Progenitor cell of endocrine pancreas (in vitro differentiated cells): ENCODE data around the gene SCRN1. TPM values are rescaled to one million over a fixed set of nuclear protein-coding genes. Genes with fewer than 3 reads are reported as not detected.

ENCODE experiments used
- DNase-seq: peaks from one replicate; pipeline ENCODE4 v3.0.0; 2021; ENCODE audit warnings: low spot score; ENCODE audit not compliant: unreplicated experiment
- H3K27ac Mint-ChIP-seq: 2 replicates; pipeline ENCODE4 v1.8.0; 2021; ENCODE audit warnings: mild to moderate bottlenecking, moderate library complexity, mixed read lengths
- H3K27me3 Mint-ChIP-seq: 2 replicates; pipeline ENCODE4 v1.8.0; 2021; ENCODE audit warnings: mixed read lengths
- H3K36me3 Mint-ChIP-seq: 2 replicates; pipeline ENCODE4 v1.8.0; 2022; ENCODE audit warnings: mixed read lengths; ENCODE audit not compliant: insufficient read depth
- H3K4me1 Mint-ChIP-seq: 2 replicates; pipeline ENCODE4 v1.8.0; 2021; ENCODE audit warnings: low read depth, mixed read lengths
- H3K4me3 Mint-ChIP-seq: 2 replicates; pipeline ENCODE4 v1.8.0; 2021; ENCODE audit warnings: low read depth, mild to moderate bottlenecking, moderate library complexity, mixed read lengths
- H3K9me3 Mint-ChIP-seq: 2 replicates; pipeline ENCODE4 v1.8.0; 2021; ENCODE audit warnings: low read depth, mixed read lengths
- total RNA-seq: library from RNA; stranded (reverse); gene quantifications from 2 replicates; pipeline ENCODE4 v1.2.1, GENCODE V29; 2021
- TF ChIP-seq, protein P1 (sequence below): fragments of 200-600 bp; sonication (generic); IDR thresholded peaks from one replicate; pipeline ENCODE4 v1.5.0; 2021; ENCODE audit warnings: antibody characterized with exemption, mild to moderate bottlenecking; ENCODE audit not compliant: unreplicated experiment

SCRN1 gene
- total RNA-seq, 1 donor from 2014 or later = 53.4 TPM

DNA sequence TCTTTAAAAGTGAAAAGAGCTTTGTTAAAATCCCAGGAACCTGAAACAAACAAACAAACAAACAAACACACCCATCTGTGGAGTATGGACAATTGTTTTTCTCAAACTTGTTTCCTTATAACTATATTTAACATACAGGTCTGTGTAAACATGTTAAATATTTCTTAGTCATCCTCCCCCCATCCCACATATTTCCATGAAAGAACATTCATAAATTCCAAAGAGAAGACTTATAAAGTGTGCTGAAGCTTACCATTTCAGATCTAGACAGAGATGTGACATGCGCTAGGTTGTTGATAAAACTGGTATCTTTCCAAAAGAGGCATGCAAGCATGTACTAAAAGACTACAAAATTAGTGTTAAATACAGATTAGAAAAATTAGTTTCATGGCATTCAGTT lies 30.4 kb upstream of the SCRN1 start:
- TF ChIP-seq, protein P1, sequence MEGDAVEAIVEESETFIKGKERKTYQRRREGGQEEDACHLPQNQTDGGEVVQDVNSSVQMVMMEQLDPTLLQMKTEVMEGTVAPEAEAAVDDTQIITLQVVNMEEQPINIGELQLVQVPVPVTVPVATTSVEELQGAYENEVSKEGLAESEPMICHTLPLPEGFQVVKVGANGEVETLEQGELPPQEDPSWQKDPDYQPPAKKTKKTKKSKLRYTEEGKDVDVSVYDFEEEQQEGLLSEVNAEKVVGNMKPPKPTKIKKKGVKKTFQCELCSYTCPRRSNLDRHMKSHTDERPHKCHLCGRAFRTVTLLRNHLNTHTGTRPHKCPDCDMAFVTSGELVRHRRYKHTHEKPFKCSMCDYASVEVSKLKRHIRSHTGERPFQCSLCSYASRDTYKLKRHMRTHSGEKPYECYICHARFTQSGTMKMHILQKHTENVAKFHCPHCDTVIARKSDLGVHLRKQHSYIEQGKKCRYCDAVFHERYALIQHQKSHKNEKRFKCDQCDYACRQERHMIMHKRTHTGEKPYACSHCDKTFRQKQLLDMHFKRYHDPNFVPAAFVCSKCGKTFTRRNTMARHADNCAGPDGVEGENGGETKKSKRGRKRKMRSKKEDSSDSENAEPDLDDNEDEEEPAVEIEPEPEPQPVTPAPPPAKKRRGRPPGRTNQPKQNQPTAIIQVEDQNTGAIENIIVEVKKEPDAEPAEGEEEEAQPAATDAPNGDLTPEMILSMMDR = no peak
- no peak overlapping the region for H3K27ac Mint-ChIP-seq
- H3K4me3 Mint-ChIP-seq = no peak overlapping the region
- H3K9me3 Mint-ChIP-seq = no peaks in the 10 kb centered on the region
- H3K36me3 Mint-ChIP-seq = peaks cover 7% of the 10 kb centered on the region
- no peak for DNase-seq
- H3K4me1 Mint-ChIP-seq = peaks cover 2% of the 10 kb centered on the region
- no peaks in the 10 kb centered on the region for H3K27me3 Mint-ChIP-seq

DNA sequence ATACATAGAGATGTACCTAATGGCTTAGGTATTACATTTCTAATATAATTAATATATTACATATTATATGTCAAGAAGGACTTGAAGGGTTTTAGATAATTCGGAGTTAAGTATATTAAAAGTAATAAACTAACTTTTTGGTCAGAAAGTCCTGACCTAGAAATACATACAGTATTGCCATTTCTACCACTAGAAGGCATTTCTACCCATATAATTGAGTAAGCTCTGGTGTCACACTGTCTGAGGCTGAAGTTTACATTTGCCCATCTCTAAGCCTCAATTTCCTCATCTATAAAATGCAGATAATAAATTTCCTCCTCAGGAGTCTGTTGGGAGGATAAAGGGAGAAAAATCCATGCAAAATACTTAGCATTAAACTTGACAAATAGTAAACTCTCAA lies 29.8 kb upstream of the SCRN1 start:
- Mint-ChIP-seq H3K27ac (no peak overlapping the region), H3K9me3 (no peaks in the 10 kb centered on the region), H3K27me3 (no peaks in the 10 kb centered on the region), H3K36me3 (peaks cover 10% of the 10 kb centered on the region), H3K4me1 (peaks cover 2% of the 10 kb centered on the region), H3K4me3 (no peak overlapping the region)
- TF ChIP-seq, protein P1 = no peak
- no peak for DNase-seq

- no peak for DNase-seq
- no peak overlapping the region for H3K4me3 Mint-ChIP-seq
- H3K36me3 Mint-ChIP-seq = peaks cover 12% of the 10 kb centered on the region
- H3K9me3 Mint-ChIP-seq = no peaks in the 10 kb centered on the region
- TF ChIP-seq, protein P1 = no peak
- H3K27me3 Mint-ChIP-seq = no peaks in the 10 kb centered on the region
- H3K27ac Mint-ChIP-seq = no peak overlapping the region
- H3K4me1 Mint-ChIP-seq = peaks cover 2% of the 10 kb centered on the region
Observed at GRCh38 chr7:30018451-30018850, 28.9 kb upstream of the SCRN1 start.

DNA sequence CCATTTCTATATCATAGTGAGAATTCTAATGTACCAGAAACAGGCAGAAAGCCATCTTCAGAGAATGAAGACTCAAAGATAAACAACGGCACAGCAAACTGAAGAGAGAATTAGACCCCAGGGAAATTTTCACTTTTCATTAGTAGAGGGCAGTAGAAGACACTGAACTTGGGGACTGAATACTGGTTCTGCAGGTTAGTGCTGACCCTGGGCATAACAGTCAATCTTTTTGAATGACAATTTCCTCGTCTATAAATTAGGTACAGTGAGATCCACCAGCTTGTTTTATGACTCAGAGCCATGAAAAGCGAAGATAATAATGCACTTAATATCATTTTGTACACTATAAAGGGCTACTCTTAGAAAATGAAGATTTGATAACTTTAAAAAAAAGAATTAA lies 23.2 kb upstream of the SCRN1 start:
- Mint-ChIP-seq H3K27ac (no peak overlapping the region), H3K27me3 (no peaks in the 10 kb centered on the region)
- TF ChIP-seq, protein P1 = no peak

GRCh38 chr7:30010021-30010420 lies 20.4 kb upstream of the SCRN1 start:
- Mint-ChIP-seq H3K4me1 (peaks cover 5% of the 10 kb centered on the region), H3K36me3 (peaks cover 7% of the 10 kb centered on the region), H3K4me3 (no peak overlapping the region), H3K9me3 (no peaks in the 10 kb centered on the region), H3K27ac (no peak overlapping the region), H3K27me3 (no peaks in the 10 kb centered on the region)
- TF ChIP-seq, protein P1 = no peak
- no peak for DNase-seq

More for the DNA sequence above, 23.2 kb upstream of the SCRN1 start:
- Mint-ChIP-seq H3K4me3 (no peak overlapping the region), H3K9me3 (no peaks in the 10 kb centered on the region), H3K4me1 (peaks cover 5% of the 10 kb centered on the region), H3K36me3 (peaks cover 10% of the 10 kb centered on the region)
- no peak for DNase-seq
